Astrocyte (in vitro differentiated cells and primary cell): ENCODE data around the gene BCR.
"Not testable (repeated sequence)": the region's sequence is repeated elsewhere in the genome, so short reads cannot be mapped to it uniquely, and the experiment has no call there.

Experiments used
- CTCF ChIP-seq: IDR thresholded peaks from 2 replicates; pipeline ENCODE4 v1.5.1; 2011; ENCODE audit warnings: low read depth, mild to moderate bottlenecking, inconsistent platforms, low read length, moderate library complexity; ENCODE audit not compliant: insufficient read depth
- EZH2 ChIP-seq: IDR thresholded peaks from 2 replicates; pipeline ENCODE4 v1.6.1; 2012; ENCODE audit warnings: mild to moderate bottlenecking, low read length, inconsistent platforms; ENCODE audit not compliant: insufficient read depth

DNA sequence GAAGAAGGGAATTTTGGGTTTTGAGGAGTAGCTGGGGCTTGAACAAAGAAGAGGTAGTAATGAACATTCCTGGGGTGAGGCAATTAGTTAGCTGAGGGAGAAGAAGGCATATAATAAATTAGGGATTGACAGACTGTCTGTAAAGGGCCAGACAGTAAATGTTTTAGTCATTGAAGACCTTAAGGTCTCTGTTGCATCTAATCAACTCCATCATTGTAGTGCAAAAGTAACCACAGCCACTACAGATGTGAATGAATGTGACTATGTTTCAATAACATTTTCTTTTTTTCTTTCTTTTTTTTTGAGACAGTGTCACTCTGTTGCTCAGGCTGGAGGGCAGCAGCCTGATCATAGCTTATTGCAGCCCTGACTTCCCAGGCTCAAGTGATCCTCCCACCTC, 153.5 kb downstream of the BCR start:
- not testable (repeated sequence) for TF ChIP-seq CTCF, EZH2
